Measurements from ENCODE around the gene R3HDM4.

Gene R3HDM4

GRCh38 chr19:942133-942645 lies 29.2 kb upstream of the R3HDM4 start:
- Histone ChIP-seq H3K79me2 (ENCODE audit: insufficient read depth, low read length) (no peaks in the 10 kb centered on the region), H4K20me1 (ENCODE audit: insufficient read depth, low read length) (no peaks in the 10 kb centered on the region), H3K4me2 (ENCODE audit: low read length) (no peak overlapping the region)

GRCh38 chr19:941292-942132 lies 28.5 kb upstream of the R3HDM4 start:
- H3K27ac ChIP-seq (ENCODE audit: low read depth, low read length, poor library complexity, severe bottlenecking): no peak overlapping the region
- H3K4me3 ChIP-seq (ENCODE audit: low read depth, low read length, poor library complexity, severe bottlenecking): no peak overlapping the region
- H3K4me1 ChIP-seq (ENCODE audit: insufficient read depth, low read length, severe bottlenecking): no peaks in the 10 kb centered on the region

More at GRCh38 chr19:942133-942645, 29.2 kb upstream of the R3HDM4 start:
- H3K4me1 ChIP-seq (ENCODE audit: insufficient read depth, low read length, severe bottlenecking): no peaks in the 10 kb centered on the region
- H3K27me3 ChIP-seq (ENCODE audit: insufficient read depth, low read length): peaks cover 29% of the 10 kb centered on the region; the same call in 1 of the 2 replicates
- no peak overlapping the region for H3K4me3 ChIP-seq (ENCODE audit: low read depth, low read length, poor library complexity, severe bottlenecking)
- H3K9ac ChIP-seq (ENCODE audit: low read length): no peak overlapping the region
- H3K9me3 ChIP-seq (ENCODE audit: low read length): 0 out of 2 replicates have a peak, but pooled peaks cover 2% of the 10 kb centered on the region
- no peaks in the 10 kb centered on the region for H3K9me2 ChIP-seq (ENCODE audit: low read depth, low read length)
- H3K36me3 ChIP-seq (ENCODE audit: insufficient read depth, low read length): no peaks in the 10 kb centered on the region
- no peak overlapping the region for H2AFZ ChIP-seq (ENCODE audit: low read length)
- H3F3A ChIP-seq (ENCODE audit: insufficient read depth, low read length): no peaks in the 10 kb centered on the region
- no peak overlapping the region for H3K27ac ChIP-seq (ENCODE audit: low read depth, low read length, poor library complexity, severe bottlenecking)
- no peak for TF ChIP-seq CTCF (IDR thresholded peaks at IDR 0.05; ENCODE audit: low read length)

GRCh38 chr19:940591-941291 lies 27.7 kb upstream of the R3HDM4 start:
- Histone ChIP-seq H3K36me3 (ENCODE audit: insufficient read depth, low read length) (no peaks in the 10 kb centered on the region), H3F3A (ENCODE audit: insufficient read depth, low read length) (no peaks in the 10 kb centered on the region), H3K9me3 (ENCODE audit: low read length) (0 out of 2 replicates have a peak, but pooled peaks cover 2% of the 10 kb centered on the region), H3K27me3 (ENCODE audit: insufficient read depth, low read length) (peaks cover 29% of the 10 kb centered on the region; the same call in 1 of the 2 replicates), H3K4me1 (ENCODE audit: insufficient read depth, low read length, severe bottlenecking) (no peaks in the 10 kb centered on the region), H3K9me2 (ENCODE audit: low read depth, low read length) (no peaks in the 10 kb centered on the region), H2AFZ (ENCODE audit: low read length) (no peak overlapping the region), H3K4me2 (ENCODE audit: low read length) (no peak overlapping the region), H3K4me3 (ENCODE audit: low read depth, low read length, poor library complexity, severe bottlenecking) (no peak overlapping the region), H3K9ac (ENCODE audit: low read length) (no peak overlapping the region), H4K20me1 (ENCODE audit: insufficient read depth, low read length) (no peaks in the 10 kb centered on the region), H3K27ac (ENCODE audit: low read depth, low read length, poor library complexity, severe bottlenecking) (no peak overlapping the region), H3K79me2 (ENCODE audit: insufficient read depth, low read length) (no peaks in the 10 kb centered on the region)
- TF ChIP-seq EZH2 (IDR thresholded peaks at IDR 0.05; ENCODE audit: borderline replicate concordance, low read length): no peak
- no peak for TF ChIP-seq CTCF (IDR thresholded peaks at IDR 0.05; ENCODE audit: low read length)

More at GRCh38 chr19:941292-942132, 28.5 kb upstream of the R3HDM4 start:
- H3K9ac ChIP-seq (ENCODE audit: low read length): no peak overlapping the region
- no peak overlapping the region for H3K4me2 ChIP-seq (ENCODE audit: low read length)
- no peaks in the 10 kb centered on the region for H3F3A ChIP-seq (ENCODE audit: insufficient read depth, low read length)
- H4K20me1 ChIP-seq (ENCODE audit: insufficient read depth, low read length): no peaks in the 10 kb centered on the region
- H3K27me3 ChIP-seq (ENCODE audit: insufficient read depth, low read length): peaks cover 29% of the 10 kb centered on the region; the same call in 1 of the 2 replicates
- no peaks in the 10 kb centered on the region for H3K36me3 ChIP-seq (ENCODE audit: insufficient read depth, low read length)
- no peaks in the 10 kb centered on the region for H3K9me2 ChIP-seq (ENCODE audit: low read depth, low read length)
- H3K9me3 ChIP-seq (ENCODE audit: low read length): 0 out of 2 replicates have a peak, but pooled peaks cover 2% of the 10 kb centered on the region
- no peaks in the 10 kb centered on the region for H3K79me2 ChIP-seq (ENCODE audit: insufficient read depth, low read length)
- no peak for TF ChIP-seq EZH2 (IDR thresholded peaks at IDR 0.05; ENCODE audit: borderline replicate concordance, low read length)
- no peak for TF ChIP-seq CTCF (IDR thresholded peaks at IDR 0.05; ENCODE audit: low read length)
- no peak overlapping the region for H2AFZ ChIP-seq (ENCODE audit: low read length)

Data from OCI-LY1 (cell line).